HL-60 (cell line): ENCODE results near the gene ABCC4.

ENCODE experiments used
- DNase-seq, 2 experiments: peaks; one replicate each; pipeline ENCODE4 v3.0.0-alpha.2; 2010 to 2020; ENCODE audit warnings: low read depth in 1 of 2, low spot score in 1 of 2
- H3K27ac ChIP-seq: fragments of 250-450 bp; sonication (Bioruptor Pico); replicated peaks from 2 replicates; pipeline ENCODE4 v1.5.1; 2020; ENCODE audit warnings: mild to moderate bottlenecking, moderate library complexity
- H3K27me3 ChIP-seq: fragments of 250-450 bp; sonication (Bioruptor Pico); 2 replicates; pipeline ENCODE4 v1.5.1; 2021; ENCODE audit warnings: mild to moderate bottlenecking, moderate library complexity; ENCODE audit not compliant: insufficient read depth, poor library complexity, severe bottlenecking
- H3K4me3 ChIP-seq: replicated peaks from 2 replicates; pipeline ENCODE4 v1.5.1; 2011; ENCODE audit warnings: mild to moderate bottlenecking, control low read depth, low read length; ENCODE audit not compliant: insufficient read depth
- CTCF ChIP-seq: IDR thresholded peaks from one replicate; pipeline ENCODE4 v1.5.1; 2011; ENCODE audit warnings: low read length, control low read depth, inconsistent platforms; ENCODE audit not compliant: insufficient read depth
- GABPA ChIP-seq: IDR thresholded peaks from 2 replicates; pipeline ENCODE4 v1.6.1; 2012; ENCODE audit warnings: low read depth
- POLR2AphosphoS5 ChIP-seq: IDR thresholded peaks from 2 replicates; pipeline ENCODE4 v1.6.1; 2012; ENCODE audit warnings: low read depth
- REST ChIP-seq: IDR thresholded peaks from 2 replicates; pipeline ENCODE4 v1.6.1; 2012; ENCODE audit warnings: low read depth; ENCODE audit not compliant: insufficient replicate concordance
- SPI1 ChIP-seq: IDR thresholded peaks from 2 replicates; pipeline ENCODE4 v1.6.1; 2012; ENCODE audit warnings: low read depth, mild to moderate bottlenecking, borderline replicate concordance

The ABCC4 gene

GRCh38 chr13:95123726-95124125 lies 177.5 kb downstream of the ABCC4 start:
- H3K27ac ChIP-seq: no peak overlapping the region
- TF ChIP-seq CTCF: no peak
- no peak for TF ChIP-seq GABPA
- no peak for TF ChIP-seq REST
- TF ChIP-seq SPI1: no peak
- TF ChIP-seq POLR2AphosphoS5: no peak
- DNase-seq: no peak
- no peak overlapping the region for H3K4me3 ChIP-seq
- no peaks in the 10 kb centered on the region for H3K27me3 ChIP-seq

GRCh38 chr13:95122063-95122462 lies 179.2 kb downstream of the ABCC4 start:
- TF ChIP-seq POLR2AphosphoS5: no peak
- TF ChIP-seq SPI1: no peak
- TF ChIP-seq GABPA: no peak
- no peak for TF ChIP-seq REST
- no peak for TF ChIP-seq CTCF
- no peak for DNase-seq
- no peak overlapping the region for H3K27ac ChIP-seq
- H3K4me3 ChIP-seq: no peak overlapping the region
- no peaks in the 10 kb centered on the region for H3K27me3 ChIP-seq

- Histone ChIP-seq H3K27me3 (no peaks in the 10 kb centered on the region), H3K27ac (no peak overlapping the region), H3K4me3 (no peak overlapping the region)
- DNase-seq: no peak
- no peak for TF ChIP-seq POLR2AphosphoS5
- TF ChIP-seq SPI1: no peak
- TF ChIP-seq GABPA: no peak
- TF ChIP-seq REST: no peak
- TF ChIP-seq CTCF: no peak
Observed at GRCh38 chr13:95121516-95121915, 179.7 kb downstream of the ABCC4 start.
